Lung microvascular endothelial cell (primary cell): ENCODE measurements around the gene NEB. TPM values are rescaled to one million over a fixed set of nuclear protein-coding genes. Genes with fewer than 3 reads are reported as not detected.
"Not testable (repeated sequence)": the region's sequence is repeated elsewhere in the genome, so short reads cannot be mapped to it uniquely, and the experiment has no call there.

Experiments
- DNase-seq, 2 donors: peaks; one replicate each; pipeline versions ENCODE4 v3.0.0 to v3.0.0-alpha.2; 2010; ENCODE audit warnings: low read depth in 2 of 2
- total RNA-seq: library from RNA; depleted of rRNA; stranded (reverse); fragments of >200 nt; gene quantifications from 2 replicates; pipeline ENCODE4 v1.2.1, GENCODE V29; 2014

NEB gene
- total RNA-seq, 1 donor from 2014 or later = 0.99 TPM

- DNase-seq = no peak
These were observed 26.9 kb upstream of the NEB start for GRCh38 chr2:151761193-151761592.

DNA sequence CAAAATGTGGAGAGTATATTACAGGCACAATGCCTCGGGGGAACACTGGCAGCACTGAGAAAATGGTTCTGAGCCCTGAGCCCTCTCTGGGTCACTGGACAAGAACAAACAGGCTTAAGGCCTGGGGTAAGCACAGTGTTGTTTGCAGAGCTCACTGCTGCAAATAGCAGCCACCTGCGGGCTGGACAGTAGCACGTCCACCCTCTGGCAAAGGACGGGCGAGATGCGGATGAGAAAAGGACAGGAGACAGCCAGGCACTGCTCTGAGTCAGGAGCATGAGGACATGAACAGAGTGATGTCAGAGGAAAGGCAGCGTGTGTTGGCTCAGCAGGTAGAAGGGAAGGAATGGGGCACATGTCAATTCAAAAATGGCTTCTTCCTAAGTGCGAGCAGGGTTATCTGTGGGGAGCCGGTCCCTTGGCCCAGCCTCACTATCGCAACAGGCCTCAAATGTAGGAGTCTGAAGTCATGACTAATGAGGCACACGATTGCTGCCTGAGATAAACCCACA, 25.9 kb upstream of the NEB start:
- DNase-seq = no peak

DNA sequence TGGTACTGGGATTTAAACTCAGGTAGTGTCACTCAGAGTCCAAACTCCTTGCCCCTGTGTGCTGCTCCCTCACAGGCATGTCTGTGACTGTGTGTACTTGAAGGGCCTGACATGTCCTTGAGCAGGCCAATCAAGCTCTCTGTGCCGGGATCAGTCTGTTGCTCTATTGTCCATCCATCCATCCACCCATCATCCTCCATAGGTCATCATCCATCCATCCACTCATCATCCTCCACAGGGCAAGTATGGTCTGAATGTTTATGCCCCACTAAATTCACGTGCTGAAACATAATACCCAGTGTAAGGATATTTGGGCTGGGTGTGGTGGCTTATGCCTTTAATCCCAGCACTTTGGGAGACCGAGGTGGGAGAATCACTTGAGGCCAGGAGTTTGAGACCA, 24.5 kb upstream of the NEB start:
- no peak for DNase-seq

DNA sequence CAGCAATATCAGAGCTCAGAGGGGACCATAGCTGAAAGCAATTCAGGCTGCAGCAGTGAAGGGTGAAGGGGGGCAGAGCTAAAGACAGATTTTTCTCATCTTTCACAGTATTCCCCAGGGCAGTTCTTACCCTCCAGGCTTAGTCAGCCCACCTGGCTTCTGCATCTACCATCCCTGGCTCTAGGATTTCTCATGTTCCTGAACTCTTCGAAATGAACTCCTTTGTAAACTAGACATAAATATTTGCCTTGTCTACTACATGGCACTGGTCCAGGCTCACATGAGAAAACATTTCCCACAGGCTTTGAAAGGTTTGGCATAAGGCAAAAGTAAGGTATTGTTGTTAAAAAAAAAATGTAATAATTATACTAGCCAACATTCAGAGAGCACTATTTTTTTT, 23.6 kb upstream of the NEB start:
- DNase-seq = peak in 1 of 2 donors; percentile 50

DNA sequence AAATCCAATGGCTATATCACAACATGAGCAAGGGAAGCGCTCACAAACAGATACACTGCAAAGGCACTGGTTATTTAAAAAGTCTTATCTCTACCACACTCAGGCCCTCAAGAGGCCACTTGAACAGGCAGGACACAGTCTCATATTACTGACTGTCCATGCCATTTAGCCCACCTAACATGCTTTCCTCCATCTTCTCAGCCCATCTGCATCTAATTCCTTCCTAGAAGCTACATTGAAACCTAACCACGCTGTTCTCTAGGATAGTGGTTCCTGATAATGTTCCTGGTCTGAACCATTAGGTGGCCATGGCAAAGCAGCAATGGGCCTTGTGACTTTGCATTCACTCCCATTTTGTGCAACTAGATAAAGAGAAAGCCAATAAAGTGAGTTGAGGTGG, 22.5 kb upstream of the NEB start:
- DNase-seq = no peak

DNA sequence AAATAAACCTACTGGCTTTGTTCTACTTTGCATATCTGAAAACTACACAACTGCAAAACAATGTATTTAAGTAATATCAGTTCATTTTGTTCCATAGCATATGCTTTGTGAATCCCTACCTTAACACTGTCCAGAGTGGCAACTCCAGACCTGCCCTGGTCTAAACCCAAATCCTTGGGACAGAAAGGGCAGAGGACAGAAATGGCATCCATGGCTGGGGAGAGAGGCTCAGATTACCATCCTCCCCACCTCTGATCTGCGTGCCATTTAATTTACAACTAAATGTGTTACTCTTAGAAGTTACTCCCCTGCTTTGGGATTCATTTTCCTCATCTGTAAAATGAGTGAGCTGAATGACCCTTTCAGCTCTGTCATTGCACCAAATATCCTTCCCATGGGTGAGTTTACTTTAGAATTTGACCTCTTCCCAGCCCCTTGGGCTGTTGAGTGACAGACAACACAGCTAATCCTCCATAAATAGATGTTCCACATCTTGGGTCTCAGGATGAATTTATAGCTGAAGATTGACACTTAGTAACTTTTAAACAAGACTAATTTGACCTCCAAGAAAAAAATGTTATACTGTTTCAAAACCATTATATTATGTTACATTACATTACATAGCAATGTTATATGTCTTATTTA, 20.1 kb upstream of the NEB start:
- DNase-seq = no peak

GRCh38 chr2:151753540-151753939, 19.3 kb upstream of the NEB start:
- DNase-seq = no peak

GRCh38 chr2:151745261-151745660, 11.0 kb upstream of the NEB start:
- not testable (repeated sequence) for DNase-seq

DNA sequence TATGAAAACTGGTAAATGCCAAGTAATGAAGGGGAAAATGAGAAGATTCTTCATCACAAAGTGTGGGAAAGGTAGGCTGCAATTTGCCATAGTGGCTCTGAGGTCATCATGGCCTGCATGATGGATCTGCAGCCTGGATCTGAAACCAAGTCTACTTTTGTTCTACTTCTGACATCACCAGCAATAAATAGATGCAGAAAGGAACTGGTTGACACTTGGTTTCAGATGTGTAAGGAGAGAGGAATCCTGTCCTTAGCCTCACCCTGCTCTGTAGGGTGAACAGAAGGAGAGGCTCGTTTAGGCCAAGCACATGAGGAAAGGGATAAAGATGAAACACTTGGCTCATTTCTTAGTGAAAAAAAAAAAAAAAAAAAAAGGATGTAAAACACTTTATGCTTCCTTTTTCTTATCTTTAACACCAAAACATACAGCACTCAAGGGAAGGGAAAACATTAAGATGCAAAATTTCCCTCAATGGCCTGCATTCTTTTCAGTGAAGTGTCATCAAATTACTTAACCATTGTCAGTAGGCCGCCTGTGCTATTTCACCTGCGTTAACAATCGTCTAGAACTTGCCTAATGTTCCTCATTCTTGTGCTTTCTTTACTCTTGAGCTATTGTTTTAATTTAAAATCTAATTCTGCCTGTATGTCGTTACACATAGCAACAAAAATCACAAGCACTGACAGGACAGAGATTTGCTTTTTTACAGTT, 3.9 kb downstream of the NEB start:
- peak in 1 of 2 donors; percentile 25 for DNase-seq

- DNase-seq = no peak
These were observed 4.4 kb downstream of the NEB start for GRCh38 chr2:151729837-151730236.

DNA sequence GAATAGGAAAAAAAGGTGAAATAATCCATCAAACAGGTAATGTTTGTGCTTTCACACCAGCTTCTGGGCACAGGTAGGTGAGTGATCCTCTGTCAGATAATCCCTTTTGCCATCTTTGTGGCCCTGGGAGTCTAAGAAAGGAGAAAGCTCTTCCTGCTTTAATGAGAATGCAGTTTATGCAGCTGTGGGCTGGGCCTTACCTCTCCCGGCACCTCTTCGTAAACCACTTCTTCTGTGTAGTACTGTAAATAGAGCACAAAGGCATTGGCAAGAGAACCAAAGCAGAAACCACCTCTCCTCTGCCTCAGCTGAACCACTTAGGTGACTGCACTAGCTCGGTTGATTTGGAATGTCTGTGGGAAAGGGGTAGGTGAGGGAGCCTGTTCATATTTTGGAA, 4.9 kb downstream of the NEB start:
- no peak for DNase-seq

DNA sequence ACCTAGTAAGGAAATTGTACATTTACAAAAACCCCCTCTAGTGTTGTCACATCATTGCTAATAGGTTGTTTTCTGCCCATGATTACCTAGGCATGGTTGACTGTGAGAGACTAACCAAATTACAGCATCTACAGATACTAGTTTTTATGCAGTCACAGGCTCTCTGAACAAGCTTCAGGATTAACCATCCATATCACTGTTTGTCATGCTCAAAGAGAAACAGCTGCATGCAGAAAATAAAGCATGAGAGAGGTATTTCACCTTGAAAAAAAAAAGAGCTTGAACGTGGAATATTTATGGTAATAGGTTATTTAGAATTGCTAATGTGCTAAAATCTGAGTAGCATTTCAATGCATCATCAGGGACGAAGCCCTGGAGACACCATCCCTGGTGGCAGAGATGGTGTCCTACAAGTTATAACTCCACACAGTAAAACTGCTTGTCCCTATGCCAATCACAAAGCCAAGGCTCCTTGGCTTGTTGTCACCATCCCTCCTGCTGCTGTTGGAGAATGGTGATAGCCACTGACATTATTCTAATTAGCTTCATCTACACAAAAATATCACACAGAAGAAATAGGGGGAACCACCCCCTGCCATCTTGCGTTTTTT, 5.4 kb downstream of the NEB start:
- no peak for DNase-seq

DNA sequence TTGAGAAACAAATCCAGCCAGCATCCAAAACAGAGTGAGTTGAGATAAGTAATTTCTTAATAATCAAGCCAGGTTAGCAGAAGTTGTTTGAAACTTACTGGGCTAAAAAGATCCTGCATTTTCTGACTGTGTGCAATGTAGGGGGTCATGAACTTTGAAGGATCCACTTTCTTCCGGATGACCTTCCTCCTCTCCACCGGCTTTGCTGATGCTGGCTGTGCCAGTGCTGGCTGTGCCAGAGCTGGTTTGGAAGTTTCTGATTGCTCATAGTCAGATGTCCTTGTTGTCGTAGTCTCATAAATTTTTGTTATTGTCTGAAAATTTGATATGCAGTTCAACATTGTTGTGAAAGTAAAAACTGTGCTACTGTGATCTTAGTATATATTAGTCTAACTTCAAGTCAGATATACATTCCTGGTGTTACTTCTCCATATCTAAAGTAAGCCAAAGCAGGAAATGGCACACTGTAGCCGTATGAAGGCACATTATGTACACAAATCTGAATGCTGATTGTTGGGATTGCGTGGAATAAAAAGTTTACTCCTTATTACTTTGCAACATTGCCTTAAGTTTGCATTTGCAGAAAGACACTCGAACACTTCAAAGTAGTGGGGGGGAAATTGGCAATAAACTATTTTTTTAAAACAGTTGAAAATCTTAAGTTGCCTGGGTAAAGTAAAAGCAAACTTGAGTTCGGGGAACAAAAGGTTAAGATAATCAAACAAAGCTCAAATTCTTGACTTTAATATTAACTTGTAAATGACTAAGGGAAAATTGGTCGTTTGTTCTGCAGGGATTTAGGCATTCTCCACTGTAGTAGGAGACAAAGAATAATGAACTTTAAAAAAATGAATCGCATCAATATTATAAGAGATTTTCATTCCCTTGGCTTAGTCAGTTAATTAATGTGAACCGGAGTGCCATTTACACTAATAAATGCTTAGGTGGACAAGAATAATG, 6.4 kb downstream of the NEB start:
- DNase-seq = no peak

GRCh38 chr2:151721161-151721560, 13.1 kb downstream of the NEB start:
- DNase-seq = no peak

- DNase-seq = no peak
These were observed 13.8 kb downstream of the NEB start for GRCh38 chr2:151720521-151720920.

DNA sequence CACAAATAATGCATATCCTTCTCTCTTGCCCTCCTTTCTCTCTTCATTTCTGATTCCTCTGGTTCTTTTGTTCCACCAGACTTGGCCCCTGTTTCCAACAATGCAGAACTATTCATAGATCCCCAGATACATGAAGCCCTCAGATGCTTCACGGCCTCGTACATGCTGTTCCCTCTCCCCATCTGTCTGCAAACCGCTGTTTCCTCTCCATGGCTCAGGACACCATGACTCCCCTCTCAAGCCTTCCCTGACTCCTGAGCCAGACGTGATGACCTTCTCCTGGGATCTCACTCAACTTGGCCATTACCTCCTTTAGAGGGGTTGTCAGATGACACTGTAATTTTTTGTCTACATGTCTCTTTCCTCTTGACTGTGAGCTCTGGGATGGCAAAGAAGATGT, 15.5 kb downstream of the NEB start:
- DNase-seq = no peak

DNA sequence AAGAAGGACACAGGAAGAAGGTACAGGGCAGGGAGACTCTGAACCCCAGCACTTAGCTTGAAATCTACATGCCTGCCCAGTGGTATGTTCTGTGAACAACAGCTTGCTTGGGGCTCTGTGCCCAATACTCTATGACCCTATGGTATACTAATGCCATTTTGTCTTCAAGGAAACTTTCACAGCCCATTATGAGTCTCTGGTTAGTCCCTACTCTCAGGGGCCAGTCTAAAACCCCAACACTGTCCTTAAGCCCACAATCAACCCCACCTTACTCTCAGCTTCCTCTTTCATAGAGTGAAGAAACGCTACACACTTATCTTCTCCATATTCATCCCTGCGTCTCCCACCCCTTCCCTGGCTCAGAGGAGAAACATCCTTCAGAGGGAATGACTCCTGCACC, 16.0 kb downstream of the NEB start:
- DNase-seq = no peak

DNA sequence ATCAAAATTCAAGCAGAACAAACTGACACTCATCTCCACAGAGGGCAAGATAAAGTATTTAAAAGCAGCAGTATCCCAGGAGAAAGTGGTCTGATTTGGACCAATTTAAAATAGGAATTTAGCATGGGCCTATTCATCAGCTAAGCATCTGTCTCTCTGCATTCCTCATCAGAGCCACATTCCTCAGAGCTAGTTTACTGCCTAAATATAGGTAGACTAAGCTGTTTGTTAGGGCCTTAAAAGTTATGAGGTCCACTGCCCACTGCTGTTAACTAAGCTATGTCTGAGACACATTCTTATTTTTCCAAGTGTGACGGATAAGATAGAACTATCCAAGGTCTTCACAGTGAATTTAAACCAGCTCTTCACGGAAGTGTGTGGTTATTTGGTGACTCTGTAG, 17.6 kb downstream of the NEB start:
- DNase-seq = no peak

DNA sequence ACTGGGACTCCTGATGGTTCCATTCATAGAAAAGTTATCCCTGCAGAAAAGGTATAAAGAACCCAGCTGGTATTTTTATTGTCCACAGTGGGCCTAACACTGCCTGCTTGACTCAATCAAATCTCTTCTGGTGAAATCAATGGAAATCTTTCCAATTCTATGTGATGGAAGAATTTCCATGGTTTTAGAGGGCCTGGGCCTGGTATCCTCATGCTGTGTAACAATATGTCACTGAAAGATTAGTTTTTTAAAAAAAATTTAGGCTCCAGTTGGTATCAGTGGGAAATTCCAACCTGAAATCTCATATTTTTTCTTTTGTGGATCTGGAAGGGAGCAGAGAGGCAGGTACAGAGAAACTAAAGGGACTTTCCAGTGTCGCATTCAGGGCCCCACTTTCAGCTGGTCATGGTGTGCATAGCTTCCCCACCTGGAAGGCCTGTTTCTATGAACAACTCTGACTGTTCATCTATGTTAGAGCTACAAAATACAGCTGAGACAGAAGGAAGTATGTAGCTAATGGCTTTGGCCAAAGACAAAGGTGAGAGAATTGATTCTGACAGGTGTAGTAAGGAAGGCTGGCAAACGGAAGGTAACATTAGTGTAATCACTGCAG, 20.9 kb downstream of the NEB start:
- DNase-seq = no peak

DNA sequence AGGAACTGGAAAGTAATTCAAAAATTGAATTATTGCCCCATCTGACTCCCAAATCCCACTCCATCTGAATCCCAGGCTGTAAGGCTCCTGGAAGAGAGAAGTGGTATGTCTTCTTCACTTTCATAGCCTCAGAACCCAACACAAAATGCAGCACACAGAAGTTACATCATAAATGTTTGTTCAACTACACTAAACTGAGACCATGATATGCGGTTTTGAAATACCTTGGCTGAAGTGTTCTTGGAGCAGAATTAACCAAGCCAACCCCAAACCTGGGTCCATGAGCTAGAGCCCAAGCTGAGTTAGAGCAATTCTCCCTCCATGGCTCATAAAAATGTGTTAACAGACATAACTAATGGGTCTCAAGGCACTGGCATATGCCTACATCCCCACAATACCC, 23.3 kb downstream of the NEB start:
- DNase-seq = no peak

GRCh38 chr2:151708788-151709187, 25.5 kb downstream of the NEB start:
- no peak for DNase-seq
